ENCODE results near the gene PPHLN1.

Gene PPHLN1

GRCh38 chr12:42442888-42443287, 116.9 kb downstream of the PPHLN1 start:
- no peak for DNase-seq (ENCODE audit: low spot score)

GRCh38 chr12:42444192-42444943, 118.4 kb downstream of the PPHLN1 start:
- DNase-seq (ENCODE audit: low spot score), result no peak

DNA sequence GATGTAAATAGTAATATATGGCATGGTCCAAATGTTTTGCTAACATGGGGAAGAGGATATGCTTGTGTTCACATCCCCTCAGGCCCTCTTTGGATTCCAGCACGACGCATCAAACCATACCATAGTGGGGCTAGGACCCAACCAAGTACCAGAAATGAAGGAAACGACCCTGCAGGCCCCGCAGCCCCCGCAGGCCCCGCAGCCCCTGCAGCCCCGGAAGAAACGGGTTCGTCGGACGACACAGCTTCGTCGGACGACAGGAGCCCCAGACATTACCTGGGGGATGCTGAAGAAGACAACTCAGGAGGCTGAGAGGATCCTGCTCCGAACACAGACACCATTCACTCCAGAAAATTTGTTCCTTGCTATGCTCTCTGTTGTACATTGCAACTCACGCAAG, 119.9 kb downstream of the PPHLN1 start:
- no peak for DNase-seq (ENCODE audit: low spot score)

GRCh38 chr12:42446761-42447160, 120.8 kb downstream of the PPHLN1 start:
- DNase-seq (ENCODE audit: low spot score), result no peak

DNA sequence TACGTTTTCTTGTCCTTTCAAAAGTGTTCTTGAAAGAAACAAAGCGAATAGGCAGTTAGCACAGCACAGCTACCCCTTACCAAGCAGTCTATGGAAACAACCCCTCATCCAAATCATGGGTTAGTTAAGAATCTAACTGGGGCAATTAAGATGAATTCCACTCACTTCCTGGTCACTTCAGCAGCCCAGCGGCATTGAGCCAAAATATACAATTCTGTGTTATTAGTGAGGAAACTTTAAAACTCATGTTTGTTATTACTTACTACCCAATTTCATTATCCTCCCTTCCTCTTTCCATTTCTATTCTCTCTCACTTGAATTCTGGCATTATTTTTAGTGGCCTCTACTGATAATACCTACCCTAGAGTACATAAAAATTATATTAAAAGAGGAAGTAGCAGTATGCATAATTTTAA, 121.4 kb downstream of the PPHLN1 start:
- no peak for DNase-seq (ENCODE audit: low spot score)

GRCh38 chr12:42448841-42449240, 122.9 kb downstream of the PPHLN1 start:
- no peak for DNase-seq (ENCODE audit: low spot score)

- no peak for DNase-seq (ENCODE audit: low spot score)
These were observed 124.3 kb downstream of the PPHLN1 start for GRCh38 chr12:42450248-42450647.

DNA sequence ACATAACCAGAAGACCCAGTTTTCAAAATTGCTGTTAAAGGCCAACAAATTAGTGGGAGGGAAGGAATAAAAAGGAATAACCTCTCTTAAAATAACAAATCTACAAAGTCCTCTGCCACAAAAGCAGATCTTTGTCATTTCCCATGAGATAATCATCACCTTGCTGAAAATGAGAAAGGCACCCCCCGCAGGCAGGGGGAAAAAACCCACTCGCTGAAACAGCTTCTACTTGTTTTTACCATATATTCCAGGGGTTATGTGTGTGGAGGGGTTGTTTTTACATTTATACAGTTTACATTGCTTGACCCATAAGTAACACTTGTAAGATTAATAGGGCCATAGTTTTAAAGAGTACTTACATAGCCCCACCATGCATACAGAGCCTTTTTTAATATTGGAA, 132.6 kb downstream of the PPHLN1 start:
- no peak for DNase-seq (ENCODE audit: low spot score)

DNA sequence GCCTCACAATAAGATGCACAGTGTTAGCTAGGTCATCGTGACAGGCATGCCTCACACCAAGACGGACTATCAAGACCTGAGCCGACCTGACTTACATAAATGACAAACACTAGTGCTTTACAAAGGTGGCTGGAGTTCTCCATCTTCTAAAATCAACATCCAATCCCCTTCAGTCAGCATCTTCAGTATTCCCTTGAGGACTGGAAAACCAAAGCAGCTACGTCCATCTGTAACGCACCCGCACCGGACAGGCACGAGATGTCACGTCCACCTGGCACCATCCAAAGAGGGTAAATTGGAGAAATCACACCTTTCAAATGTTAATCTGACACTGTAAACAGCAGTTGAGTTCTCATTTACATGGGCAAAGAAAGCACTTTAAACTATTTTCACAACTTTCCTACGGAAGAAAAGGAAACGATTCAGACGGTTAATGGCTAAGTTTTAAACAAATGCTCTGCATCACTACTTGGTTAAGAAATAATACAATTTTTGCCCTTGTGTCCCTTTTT, 133.4 kb downstream of the PPHLN1 start:
- DNase-seq (ENCODE audit: low spot score), result no peak

DNA sequence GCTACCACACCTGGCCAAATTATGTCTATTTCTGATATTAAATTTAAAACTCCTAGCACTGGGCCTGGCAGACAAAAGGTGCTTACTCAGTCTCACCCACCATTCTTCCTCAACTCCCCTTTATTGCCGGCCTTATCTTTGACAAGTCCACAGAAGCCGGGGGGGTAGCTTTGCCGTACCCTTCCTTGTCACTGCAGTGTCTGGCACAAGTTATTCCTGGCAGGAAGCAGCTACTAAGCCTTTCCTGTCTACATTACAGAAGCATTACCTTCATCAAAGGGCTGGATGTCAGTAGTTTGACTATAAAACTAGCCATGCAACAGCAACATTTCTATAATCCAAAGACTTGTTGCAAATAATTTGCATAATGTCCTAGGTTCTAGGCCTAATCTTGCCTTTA, 136.5 kb downstream of the PPHLN1 start:
- no peak for DNase-seq (ENCODE audit: low spot score)

DNA sequence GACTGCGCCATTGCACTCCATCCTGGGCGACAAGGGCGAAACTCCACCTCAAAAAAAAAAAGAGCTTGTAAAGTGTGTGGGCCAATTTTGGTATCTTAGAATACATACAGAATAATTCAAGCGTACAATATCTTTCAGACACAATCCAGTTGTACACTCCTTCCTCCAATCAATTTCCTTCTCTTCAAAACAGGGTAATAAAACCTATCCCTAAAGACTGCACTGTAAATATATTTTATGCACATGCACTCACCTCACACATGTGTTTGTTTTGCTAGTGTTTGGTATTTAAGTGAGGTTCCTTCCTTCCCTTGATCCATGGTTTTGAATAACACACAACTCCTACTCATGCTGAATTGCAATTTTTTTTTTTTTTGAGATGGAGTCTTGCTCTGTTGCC, 137.7 kb downstream of the PPHLN1 start:
- no peak for DNase-seq (ENCODE audit: low spot score)

- DNase-seq (ENCODE audit: low spot score), result no peak
These were observed 142.4 kb downstream of the PPHLN1 start for GRCh38 chr12:42468341-42468821.

DNA sequence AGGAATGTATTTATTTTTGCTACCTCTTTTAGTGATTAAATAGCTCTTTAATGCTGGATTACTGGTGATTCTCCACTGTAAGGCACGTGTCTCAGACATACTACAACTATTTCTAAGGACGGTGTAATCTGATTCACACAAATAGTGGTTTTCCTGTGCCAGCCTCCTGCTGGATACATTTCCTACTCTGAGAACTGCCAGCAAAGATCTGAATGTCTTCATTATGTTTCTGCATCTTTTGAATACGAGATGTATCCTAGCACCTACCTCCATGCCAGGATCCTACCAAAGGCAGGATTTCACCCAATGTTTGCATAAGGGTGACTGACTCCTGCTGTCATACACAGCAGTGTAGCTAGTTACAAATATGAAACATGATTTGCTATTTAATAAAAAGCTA, 143.0 kb downstream of the PPHLN1 start:
- no peak for DNase-seq (ENCODE audit: low spot score)

- no peak for DNase-seq (ENCODE audit: low spot score)
These were observed 143.6 kb downstream of the PPHLN1 start for GRCh38 chr12:42469355-42470175.

DNA sequence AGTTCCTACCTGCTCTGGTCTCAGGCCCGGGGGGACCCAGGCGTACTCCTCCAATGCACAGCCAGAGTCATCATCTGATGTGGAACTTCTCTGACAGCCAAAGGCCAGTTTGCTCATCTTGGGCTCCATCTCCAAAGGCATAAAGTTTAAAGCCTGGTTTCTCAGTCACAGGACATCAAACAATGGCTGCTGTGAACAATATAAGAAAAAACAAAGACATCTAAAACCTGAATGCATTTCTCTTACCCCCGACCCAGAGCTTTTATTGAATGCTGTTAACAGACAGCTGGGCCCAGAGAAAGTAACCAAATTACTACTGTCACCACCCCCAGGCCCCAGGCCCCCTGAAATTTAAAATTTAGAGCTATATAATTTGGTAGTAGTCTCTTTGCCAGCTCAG, 146.4 kb downstream of the PPHLN1 start:
- DNase-seq (ENCODE audit: low spot score), result no peak

GRCh38 chr12:42473130-42473529, 147.2 kb downstream of the PPHLN1 start:
- peak; percentile 53 for DNase-seq (ENCODE audit: low spot score)

DNA sequence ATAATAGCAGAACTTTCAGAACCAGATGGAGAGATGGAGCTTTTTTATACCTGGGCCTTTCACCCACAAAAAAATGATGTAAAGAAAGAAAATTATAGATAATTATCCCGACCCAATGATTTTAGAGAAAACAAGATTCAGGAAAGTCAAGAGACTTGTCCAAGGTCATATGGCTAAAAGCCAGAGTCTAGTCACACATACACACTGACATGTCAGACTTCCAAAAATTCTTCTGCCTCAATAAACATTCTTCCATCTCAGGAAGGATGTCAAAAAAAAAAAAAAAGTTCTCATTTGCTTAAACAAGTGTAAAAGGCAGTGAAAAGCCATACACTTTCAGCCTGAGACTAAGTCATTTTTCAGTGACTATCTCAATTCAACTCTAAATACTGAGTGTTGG, 147.6 kb downstream of the PPHLN1 start:
- no peak for DNase-seq (ENCODE audit: low spot score)

GRCh38 chr12:42474391-42474790, 148.4 kb downstream of the PPHLN1 start:
- DNase-seq (ENCODE audit: low spot score), result peak; percentile 52

- no peak for DNase-seq (ENCODE audit: low spot score)
These were observed 149.1 kb downstream of the PPHLN1 start for GRCh38 chr12:42475106-42475505.

GRCh38 chr12:42477941-42478340, 152.0 kb downstream of the PPHLN1 start:
- peak; percentile 13 for DNase-seq (ENCODE audit: low spot score)

GRCh38 chr12:42481368-42481767, 155.4 kb downstream of the PPHLN1 start:
- no peak for DNase-seq (ENCODE audit: low spot score)

- DNase-seq (ENCODE audit: low spot score), result peak; percentile 14
These were observed 156.2 kb downstream of the PPHLN1 start for GRCh38 chr12:42482041-42482747.
